A549 (cell line): ENCODE data around the gene IL4R. TPM values are rescaled to one million over a fixed set of nuclear protein-coding genes. Genes with fewer than 3 reads are reported as not detected.

Source experiments
- ATAC-seq, 2 experiments: fragments of 200-7000 bp in 1 of 2; fragments of >200 bp in 1 of 2; cut with Nextera tagmentation in 1 of 2; cut with Tn5 transposase in 1 of 2; 3 replicates each; pipeline versions ENCODE4 v1.8.0 to v1.9.1; 2018 to 2020; ENCODE audit warnings: mild to moderate bottlenecking in 1 of 2, moderate library complexity in 1 of 2
- CTCF ChIA-PET: fragments of 300-600 bp; sonication (Branson Sonifier 250); formaldehyde crosslinking; extraction: SDS; loops from one replicate; lab custom pipeline; 2021; ENCODE audit warnings: antibody characterized with exemption, inconsistent platforms; lab: Yijun Ruan, JAX
- POLR2A ChIA-PET: fragments of 350-600 bp; formaldehyde crosslinking; extraction: SDS; loops from one replicate; lab custom pipeline; 2021; ENCODE audit warnings: antibody characterized with exemption, inconsistent platforms; lab: Yijun Ruan, JAX
- DNase-seq, 2 experiments: peaks; one replicate each; pipeline versions ENCODE4 v3.0.0 to v3.0.0-alpha.2; 2011 to 2016; ENCODE audit warnings: low read depth in 1 of 2, low spot score in 1 of 2
- FAIRE-seq: peaks from 2 replicates; lab custom pipeline; 2011; peaks lifted over from hg19 to GRCh38; lab: Jason Lieb, UNC
- H3K27ac ChIP-seq, 2 experiments: fragments of >200 bp; sonication (Bioruptor Twin); formaldehyde crosslinking; 3 replicates each; pipeline ENCODE4 v1.5.1; 2016 to 2017
- H3K4me1 ChIP-seq: fragments of >200 bp; sonication (Bioruptor Twin); formaldehyde crosslinking; 3 replicates; pipeline ENCODE4 v1.6.1; 2016
- H3K4me2 ChIP-seq: fragments of >200 bp; sonication (Bioruptor Twin); formaldehyde crosslinking; 3 replicates; pipeline ENCODE4 v1.6.1; 2016
- H3K4me3 ChIP-seq: fragments of >200 bp; sonication (Bioruptor Twin); formaldehyde crosslinking; 3 replicates; pipeline ENCODE4 v1.5.1; 2016
- H3K9me3 ChIP-seq: fragments of >200 bp; sonication (Bioruptor Twin); formaldehyde crosslinking; 3 replicates; pipeline ENCODE4 v1.6.1; 2016
- BCL3 ChIP-seq: fragments of >200 bp; sonication (Bioruptor Twin); formaldehyde crosslinking; IDR thresholded peaks from 3 replicates; pipeline ENCODE4 v1.6.1; 2016
- BHLHE40 ChIP-seq: IDR thresholded peaks from 2 replicates; pipeline ENCODE4 v1.6.1; 2012; ENCODE audit warnings: low read depth, low read length, inconsistent platforms
- CBX2 ChIP-seq: fragments of 200-600 bp; sonication (generic); IDR thresholded peaks from 2 replicates; pipeline ENCODE4 v1.6.1; 2016; ENCODE audit warnings: low read depth, mild to moderate bottlenecking, borderline replicate concordance
- CBX8 ChIP-seq: fragments of 200-600 bp; sonication (generic); IDR thresholded peaks from 2 replicates; pipeline ENCODE4 v1.6.1; 2016
- CEBPB ChIP-seq, 2 experiments: fragments of >200 bp in 1 of 2; sonication (Bioruptor Twin) in 1 of 2; formaldehyde crosslinking in 1 of 2; IDR thresholded peaks; 2 replicates each; pipeline ENCODE4 v1.6.1; 2012 to 2016
- CHD4 ChIP-seq: fragments of 200-600 bp; sonication (generic); IDR thresholded peaks from 2 replicates; pipeline ENCODE4 v1.6.1; 2016; ENCODE audit warnings: antibody characterized with exemption, mild to moderate bottlenecking, borderline replicate concordance
- EHF ChIP-seq: fragments of 250-450 bp; sonication (Bioruptor Pico); IDR thresholded peaks from 2 replicates; pipeline ENCODE4 v1.5.0; 2020; ENCODE audit warnings: mild to moderate bottlenecking
- EP300 ChIP-seq, 2 experiments: fragments of >200 bp; sonication (Bioruptor Twin); formaldehyde crosslinking; IDR thresholded peaks; 2 replicates in 1 of 2; 3 replicates in 1 of 2; pipeline ENCODE4 v1.6.1; 2016 to 2017
- ESRRA ChIP-seq: fragments of 150-350 bp; IDR thresholded peaks from 2 replicates; pipeline ENCODE4 v1.6.1; 2014; ENCODE audit warnings: mild to moderate bottlenecking, low read length, borderline replicate concordance
- FOSL2 ChIP-seq, 2 experiments: fragments of 450-650 bp in 1 of 2; fragments of >200 bp in 1 of 2; sonication (Bioruptor Twin) in 1 of 2; formaldehyde crosslinking; IDR thresholded peaks; 2 replicates each; pipeline versions ENCODE4 v1.5.0 to v1.6.1; 2016 to 2020; ENCODE audit warnings: mild to moderate bottlenecking in 1 of 2, moderate library complexity in 1 of 2
- FOXS1 ChIP-seq: fragments of 250-450 bp; sonication (Bioruptor Pico); IDR thresholded peaks from 2 replicates; pipeline ENCODE4 v1.5.0; 2020; ENCODE audit warnings: mild to moderate bottlenecking, moderate library complexity
- HES2 ChIP-seq: fragments of >200 bp; sonication (Bioruptor Twin); formaldehyde crosslinking; IDR thresholded peaks from 2 replicates; pipeline ENCODE4 v1.6.1; 2016
- HEYL ChIP-seq: fragments of 250-450 bp; sonication (Bioruptor Pico); IDR thresholded peaks from 2 replicates; pipeline ENCODE4 v1.8.0; 2021; ENCODE audit warnings: mild to moderate bottlenecking, moderate library complexity
- HOXA7 ChIP-seq: fragments of 250-450 bp; sonication (Bioruptor Pico); IDR thresholded peaks from 2 replicates; pipeline ENCODE4 v1.5.0; 2020; ENCODE audit warnings: mild to moderate bottlenecking, moderate library complexity
- HOXB13 ChIP-seq: fragments of 250-450 bp; sonication (Bioruptor Pico); IDR thresholded peaks from 2 replicates; pipeline ENCODE4 v1.5.0; 2020; ENCODE audit warnings: low read depth, mild to moderate bottlenecking, moderate library complexity
- JUN ChIP-seq, 2 experiments: fragments of >200 bp; sonication (Bioruptor Twin); formaldehyde crosslinking; IDR thresholded peaks; 2 replicates in 1 of 2; 3 replicates in 1 of 2; pipeline ENCODE4 v1.6.1; 2016 to 2017
- JUNB ChIP-seq: fragments of >200 bp; sonication (Bioruptor Twin); formaldehyde crosslinking; IDR thresholded peaks from 2 replicates; pipeline ENCODE4 v1.6.1; 2016
- MAFK ChIP-seq: fragments of 450-650 bp; IDR thresholded peaks from 2 replicates; pipeline ENCODE4 v1.6.1; 2014; ENCODE audit not compliant: partially characterized antibody
- MAZ ChIP-seq: fragments of 150-350 bp; IDR thresholded peaks from 2 replicates; pipeline ENCODE4 v1.6.1; 2014; ENCODE audit warnings: antibody characterized with exemption, low read depth, low read length, borderline replicate concordance
- NFE2L2 ChIP-seq: fragments of 150-350 bp; conservative IDR thresholded peaks from 2 replicates; pipeline ENCODE4 v1.6.1; 2014; ENCODE audit warnings: low read length
- NPAS2 ChIP-seq: fragments of 250-450 bp; sonication (Bioruptor Pico); IDR thresholded peaks from 2 replicates; pipeline ENCODE4 v1.8.0; 2022; ENCODE audit warnings: mild to moderate bottlenecking, moderate library complexity, borderline replicate concordance
- NR3C1 ChIP-seq: fragments of >200 bp; sonication (Bioruptor Twin); formaldehyde crosslinking; IDR thresholded peaks from 3 replicates; pipeline ENCODE4 v1.6.1; 2017
- PHF8 ChIP-seq: fragments of 200-600 bp; sonication (generic); IDR thresholded peaks from 2 replicates; pipeline ENCODE4 v1.6.1; 2016; ENCODE audit warnings: low read depth, mild to moderate bottlenecking, antibody characterized with exemption, moderate library complexity, borderline replicate concordance
- POLR2A ChIP-seq: IDR thresholded peaks from 2 replicates; pipeline ENCODE4 v1.6.1; 2012; ENCODE audit warnings: mild to moderate bottlenecking, low read length
- RAD21 ChIP-seq, 2 experiments: fragments of >200 bp in 1 of 2; sonication (Bioruptor Twin) in 1 of 2; formaldehyde crosslinking in 1 of 2; IDR thresholded peaks in 1 of 2; conservative IDR thresholded peaks in 1 of 2; 2 replicates in 1 of 2; 3 replicates in 1 of 2; pipeline ENCODE4 v1.6.1; 2012 to 2018; ENCODE audit warnings: inconsistent platforms in 1 of 2
- TFCP2L1 ChIP-seq: fragments of 250-450 bp; sonication (Bioruptor Pico); IDR thresholded peaks from 2 replicates; pipeline ENCODE4 v1.5.0; 2021; ENCODE audit warnings: mild to moderate bottlenecking
- USF2 ChIP-seq: fragments of 450-650 bp; IDR thresholded peaks from 2 replicates; pipeline ENCODE4 v1.6.1; 2014; ENCODE audit warnings: antibody characterized with exemption
- ZC3H11A ChIP-seq: fragments of 450-650 bp; IDR thresholded peaks from 2 replicates; pipeline ENCODE4 v1.6.1; 2014; ENCODE audit warnings: antibody characterized with exemption, mild to moderate bottlenecking
- ZNF302 ChIP-seq: fragments of 250-450 bp; sonication (Bioruptor Pico); IDR thresholded peaks from 2 replicates; pipeline ENCODE4 v1.9.0; 2021; ENCODE audit warnings: inconsistent platforms, mild to moderate bottlenecking, moderate library complexity
- ZSCAN20 ChIP-seq: fragments of 250-450 bp; sonication (Bioruptor Pico); IDR thresholded peaks from 2 replicates; pipeline ENCODE4 v1.8.0; 2022; ENCODE audit warnings: mild to moderate bottlenecking, moderate library complexity
- WGBS: methylation state at CpG from one replicate; pipeline ENCODE4 v1.1.6; 2017; ENCODE audit errors: missing lambda C conversion rate; 5-methylcytosine and 5-hydroxymethylcytosine counted together
- polyA plus RNA-seq, 4 experiments: library from polyadenylated mRNA; depleted of rRNA in 3 of 4; stranded (reverse); fragments of >200 nt; fragmentation: RNase III in 1 of 4; extraction: RNeasy Plus Mini Kit Qiagen cat#74134 plus additional on column Dnase treatment in 1 of 4; gene quantifications; 2 replicates in 3 of 4; 3 replicates in 1 of 4; pipeline ENCODE4 v1.2.3, GENCODE V29; 2011 to 2017
- TF ChIP-seq, protein P1 (sequence below): fragments of 250-450 bp; sonication (Bioruptor Pico); IDR thresholded peaks from 2 replicates; pipeline ENCODE4 v1.5.0; 2020; ENCODE audit warnings: low read depth, mild to moderate bottlenecking, moderate library complexity
- TF ChIP-seq, protein P2 (sequence below): IDR thresholded peaks from 2 replicates; pipeline ENCODE4 v1.6.1; 2012

Gene IL4R
- polyA plus RNA-seq, 2 of the 4 experiments (the other 2 are of a cell fraction): 14.4 to 19.3 TPM

DNA sequence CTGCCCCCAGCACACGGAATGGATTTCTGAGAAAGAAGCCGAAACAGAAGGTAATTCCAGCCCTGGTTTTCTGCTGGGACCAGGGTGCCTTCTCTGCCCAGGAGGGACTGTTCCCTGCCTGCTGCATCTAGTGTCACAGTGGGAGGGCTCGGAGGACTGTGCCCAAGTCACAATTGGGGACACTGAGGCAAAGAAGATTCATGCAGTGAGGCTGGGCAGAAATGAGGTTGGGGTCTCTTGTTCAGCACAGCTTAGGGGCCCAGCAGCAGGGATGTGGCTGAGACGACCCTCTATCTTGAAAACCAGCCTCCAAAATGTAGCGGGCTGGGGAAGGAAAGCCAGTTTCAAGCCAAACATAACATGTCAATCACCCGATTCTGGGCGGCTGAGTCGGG lies 88.8 kb downstream of the IL4R start:
- WGBS: 58% methylated on average over 8 of the region's 8 CpGs
- Histone ChIP-seq H3K4me1 (no peaks in the 10 kb centered on the region), H3K9me3 (no peaks in the 10 kb centered on the region), H3K27ac (no peak overlapping the region), H3K4me2 (no peak overlapping the region), H3K4me3 (no peak overlapping the region)
- no peak for DNase-seq
- ATAC-seq: no peak
- POLR2A ChIA-PET: no interaction called here
- FAIRE-seq: no peak
- CTCF ChIA-PET: no interaction called here
- TF ChIP-seq CHD4 (no peak), PHF8 (no peak), NFE2L2 (no peak), CBX8 (no peak), HEYL (CRISPR knock-in tag) (no peak), HOXB13 (CRISPR knock-in tag) (no peak)
- TF ChIP-seq, protein P1, sequence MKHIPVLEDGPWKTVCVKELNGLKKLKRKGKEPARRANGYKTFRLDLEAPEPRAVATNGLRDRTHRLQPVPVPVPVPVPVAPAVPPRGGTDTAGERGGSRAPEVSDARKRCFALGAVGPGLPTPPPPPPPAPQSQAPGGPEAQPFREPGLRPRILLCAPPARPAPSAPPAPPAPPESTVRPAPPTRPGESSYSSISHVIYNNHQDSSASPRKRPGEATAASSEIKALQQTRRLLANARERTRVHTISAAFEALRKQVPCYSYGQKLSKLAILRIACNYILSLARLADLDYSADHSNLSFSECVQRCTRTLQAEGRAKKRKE (CRISPR knock-in tag): no peak

DNA sequence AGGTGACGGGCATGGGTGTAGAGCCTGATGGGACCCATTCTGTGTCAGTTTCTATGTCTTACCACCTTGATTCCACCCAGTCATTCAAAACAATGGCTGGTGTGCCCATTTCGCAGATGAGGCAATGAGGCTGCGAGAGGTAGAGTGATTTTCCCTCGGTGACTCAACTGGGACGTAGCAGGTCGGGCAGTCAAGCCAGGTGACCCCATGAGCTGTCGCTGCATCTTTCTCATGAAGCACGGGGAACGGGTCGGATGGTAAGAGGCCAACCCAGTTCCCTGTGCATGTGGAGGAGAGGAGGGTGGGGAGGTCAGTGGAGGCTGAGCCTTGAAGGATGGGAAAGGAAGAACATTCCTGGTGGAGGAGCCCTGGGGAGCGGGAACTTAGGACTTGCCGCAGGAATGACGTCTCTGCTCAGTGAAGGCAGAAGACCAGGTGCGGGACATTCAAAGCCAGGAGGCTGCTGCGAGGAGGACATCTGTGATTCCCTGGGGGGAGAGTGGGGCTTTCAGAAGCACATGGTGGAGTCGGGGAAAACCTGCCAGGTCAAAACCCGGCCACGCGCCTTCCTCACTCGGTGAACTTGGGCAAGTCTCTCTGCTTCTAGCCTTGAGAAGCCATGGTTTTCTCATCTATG lies 89.3 kb downstream of the IL4R start:
- peaks cover 1% of the 10 kb centered on the region; the same call in 1 of the 3 replicates for H3K4me1 ChIP-seq
- FAIRE-seq: no peak
- H3K4me2 ChIP-seq: no peak overlapping the region
- no peaks in the 10 kb centered on the region for H3K9me3 ChIP-seq
- no peak for TF ChIP-seq HEYL (CRISPR knock-in tag)
- TF ChIP-seq POLR2A: no peak
- TF ChIP-seq MAFK: no peak
- TF ChIP-seq PHF8: no peak
- TF ChIP-seq, protein P2, sequence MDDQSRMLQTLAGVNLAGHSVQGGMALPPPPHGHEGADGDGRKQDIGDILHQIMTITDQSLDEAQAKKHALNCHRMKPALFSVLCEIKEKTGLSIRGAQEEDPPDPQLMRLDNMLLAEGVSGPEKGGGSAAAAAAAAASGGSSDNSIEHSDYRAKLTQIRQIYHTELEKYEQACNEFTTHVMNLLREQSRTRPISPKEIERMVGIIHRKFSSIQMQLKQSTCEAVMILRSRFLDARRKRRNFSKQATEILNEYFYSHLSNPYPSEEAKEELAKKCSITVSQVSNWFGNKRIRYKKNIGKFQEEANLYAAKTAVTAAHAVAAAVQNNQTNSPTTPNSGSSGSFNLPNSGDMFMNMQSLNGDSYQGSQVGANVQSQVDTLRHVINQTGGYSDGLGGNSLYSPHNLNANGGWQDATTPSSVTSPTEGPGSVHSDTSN: no peak
- TF ChIP-seq CBX2: no peak
- TF ChIP-seq CEBPB (IDR thresholded peaks at IDR 0.05): no peak
- TF ChIP-seq EHF (CRISPR knock-in tag): no peak
- no peak for TF ChIP-seq ZSCAN20 (CRISPR knock-in tag)
- no peak for TF ChIP-seq NR3C1
- TF ChIP-seq BHLHE40: no peak
- no peak for TF ChIP-seq NPAS2 (CRISPR knock-in tag)
- TF ChIP-seq JUN (IDR thresholded peaks at IDR 0.05): no peak
- no peak for TF ChIP-seq USF2
- no peak for TF ChIP-seq FOXS1 (CRISPR knock-in tag)
- no peak for TF ChIP-seq MAZ
- TF ChIP-seq HES2: no peak
- H3K4me3 ChIP-seq: no peak overlapping the region
- 69% methylated on average over 20 of the region's 20 CpGs for WGBS
- ATAC-seq: no peak
- ChIA-PET POLR2A (no interaction called here), CTCF (no interaction called here)
- no peak overlapping the region for H3K27ac ChIP-seq
- no peak for DNase-seq

- WGBS: 77% methylated on average over 6 of the region's 6 CpGs
- ATAC-seq (no peak), DNase-seq (no peak), FAIRE-seq (no peak)
- no peak overlapping the region for H3K27ac ChIP-seq
- no peak overlapping the region for H3K4me2 ChIP-seq
- ChIA-PET POLR2A (no interaction called here), CTCF (interaction anchor here (0.5 to 1.0 kb wide), 2 partner anchors 24 to 30 kb away, joined by 3 read pairs; no protein-coding TSS in a partner anchor)
- TF ChIP-seq ZC3H11A (no peak), JUNB (no peak), ZNF302 (no peak), TFCP2L1 (no peak), ESRRA (no peak), NFE2L2 (no peak), EP300 (IDR thresholded peaks at IDR 0.05) (no peak), MAZ (no peak), ZSCAN20 (CRISPR knock-in tag) (no peak), BCL3 (no peak), FOSL2 (IDR thresholded peaks at IDR 0.05) (no peak), FOSL2 (CRISPR knock-in tag; IDR thresholded peaks at IDR 0.05) (no peak), CEBPB (IDR thresholded peaks at IDR 0.05) (no peak), BHLHE40 (no peak), HOXB13 (CRISPR knock-in tag) (no peak), RAD21 (conservative IDR thresholded peaks at IDR 0.05 in 1 of 2, IDR thresholded peaks at IDR 0.05 in 1 of 2) (no peak), HOXA7 (CRISPR knock-in tag) (no peak)
- peaks cover 4% of the 10 kb centered on the region; the same call in 1 of the 3 replicates for H3K4me1 ChIP-seq
- no peak overlapping the region for H3K4me3 ChIP-seq
- no peaks in the 10 kb centered on the region for H3K9me3 ChIP-seq
These were observed 89.8 kb downstream of the IL4R start for GRCh38 chr16:27403601-27403992.
